ENCODE data around the gene DMKN. TPM values are rescaled to one million over a fixed set of nuclear protein-coding genes. Genes with fewer than 3 reads are reported as not detected.

DMKN gene
- total and polyA plus RNA-seq, 7 donors = 5.5 to 39.0 (median 15.8) TPM

DNA sequence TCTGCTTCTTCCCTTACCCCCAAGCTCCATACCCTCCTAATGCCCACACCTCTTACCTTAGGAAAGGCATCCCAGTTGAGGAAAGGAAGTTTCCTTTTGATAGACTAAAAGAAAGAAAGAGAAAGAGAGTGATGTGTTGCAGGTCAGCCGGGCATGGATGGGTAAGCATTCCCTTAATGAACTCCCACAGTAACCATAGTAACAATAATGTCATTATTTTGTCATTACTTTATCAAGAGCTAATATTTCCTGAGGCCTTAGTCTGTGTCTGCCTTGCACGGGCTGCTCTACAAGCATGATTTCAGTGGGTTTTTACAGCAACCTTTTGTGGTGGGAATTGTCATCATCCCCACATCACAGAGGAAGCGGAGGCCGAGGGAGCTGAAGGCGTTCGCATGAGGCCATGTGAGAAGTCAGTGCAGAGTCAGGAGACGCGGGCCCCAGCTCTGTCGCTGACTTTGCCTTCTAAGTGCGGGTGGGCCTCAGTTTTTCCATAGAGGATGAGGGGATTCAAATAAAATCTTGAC is 25.7 kb downstream of the DMKN start:
- Histone ChIP-seq H3K36me3 (no peaks in the 10 kb centered on the region), H3K27ac (no peak overlapping the region), H3K4me3 (no peak overlapping the region), H3K27me3 (peaks cover 0 to 9% (median 0%) of the 10 kb centered on the region in 3 donors), H3K4me1 (no peaks in the 10 kb centered on the region), H3K9me3 (no peaks in the 10 kb centered on the region)
- DNase-seq = no peak
- intact Hi-C loops (cut with DNase I) = no loop called here
- TF ChIP-seq POLR2AphosphoS5 (IDR thresholded peaks at IDR 0.05) (no peak), EP300 (IDR thresholded peaks at IDR 0.05) (no peak), POLR2A (IDR thresholded peaks at IDR 0.05) (no peak)
- TF ChIP-seq, protein P1, sequence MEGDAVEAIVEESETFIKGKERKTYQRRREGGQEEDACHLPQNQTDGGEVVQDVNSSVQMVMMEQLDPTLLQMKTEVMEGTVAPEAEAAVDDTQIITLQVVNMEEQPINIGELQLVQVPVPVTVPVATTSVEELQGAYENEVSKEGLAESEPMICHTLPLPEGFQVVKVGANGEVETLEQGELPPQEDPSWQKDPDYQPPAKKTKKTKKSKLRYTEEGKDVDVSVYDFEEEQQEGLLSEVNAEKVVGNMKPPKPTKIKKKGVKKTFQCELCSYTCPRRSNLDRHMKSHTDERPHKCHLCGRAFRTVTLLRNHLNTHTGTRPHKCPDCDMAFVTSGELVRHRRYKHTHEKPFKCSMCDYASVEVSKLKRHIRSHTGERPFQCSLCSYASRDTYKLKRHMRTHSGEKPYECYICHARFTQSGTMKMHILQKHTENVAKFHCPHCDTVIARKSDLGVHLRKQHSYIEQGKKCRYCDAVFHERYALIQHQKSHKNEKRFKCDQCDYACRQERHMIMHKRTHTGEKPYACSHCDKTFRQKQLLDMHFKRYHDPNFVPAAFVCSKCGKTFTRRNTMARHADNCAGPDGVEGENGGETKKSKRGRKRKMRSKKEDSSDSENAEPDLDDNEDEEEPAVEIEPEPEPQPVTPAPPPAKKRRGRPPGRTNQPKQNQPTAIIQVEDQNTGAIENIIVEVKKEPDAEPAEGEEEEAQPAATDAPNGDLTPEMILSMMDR (IDR thresholded peaks at IDR 0.05) = no peak
- 89 to 93% methylated on average over 10 of the region's 10 CpGs for WGBS, 2 donors

DNA sequence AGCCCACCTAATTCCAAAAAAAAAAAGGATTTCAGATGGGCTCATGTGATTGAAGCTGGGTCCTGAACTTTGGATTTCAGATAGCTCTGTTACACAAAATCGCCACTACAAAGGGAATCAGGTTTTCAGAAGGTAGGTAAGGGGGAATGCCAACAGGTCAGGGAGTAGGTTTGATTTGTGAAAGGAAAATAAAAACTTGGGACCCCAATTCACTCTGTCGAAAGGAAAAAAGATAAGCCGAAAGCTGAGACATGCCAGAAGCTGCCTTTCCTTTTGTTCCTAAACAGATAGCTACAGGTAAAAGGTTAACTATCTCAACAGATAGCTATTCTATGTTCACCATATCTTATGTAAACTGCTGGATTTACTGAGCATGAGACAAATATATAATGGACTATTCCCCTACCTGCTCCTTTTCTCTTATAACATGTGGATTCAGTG is 27.2 kb downstream of the DMKN start:
- intact Hi-C loops (cut with DNase I) = no loop called here
- H3K36me3 ChIP-seq = no peaks in the 10 kb centered on the region
- peaks cover 0 to 9% (median 0%) of the 10 kb centered on the region in 3 donors for H3K27me3 ChIP-seq
- no peak overlapping the region for H3K4me3 ChIP-seq
- no peak for TF ChIP-seq POLR2AphosphoS5 (IDR thresholded peaks at IDR 0.05)
- TF ChIP-seq EP300 (IDR thresholded peaks at IDR 0.05) = no peak
- TF ChIP-seq, protein P1 (IDR thresholded peaks at IDR 0.05) = no peak
- TF ChIP-seq POLR2A (IDR thresholded peaks at IDR 0.05) = no peak
- no peak for DNase-seq
- no peaks in the 10 kb centered on the region for H3K9me3 ChIP-seq
- no peaks in the 10 kb centered on the region for H3K4me1 ChIP-seq
- 22 to 68% methylated on average over 3 of the region's 3 CpGs for WGBS, 2 donors
- no peak overlapping the region for H3K27ac ChIP-seq

DNA sequence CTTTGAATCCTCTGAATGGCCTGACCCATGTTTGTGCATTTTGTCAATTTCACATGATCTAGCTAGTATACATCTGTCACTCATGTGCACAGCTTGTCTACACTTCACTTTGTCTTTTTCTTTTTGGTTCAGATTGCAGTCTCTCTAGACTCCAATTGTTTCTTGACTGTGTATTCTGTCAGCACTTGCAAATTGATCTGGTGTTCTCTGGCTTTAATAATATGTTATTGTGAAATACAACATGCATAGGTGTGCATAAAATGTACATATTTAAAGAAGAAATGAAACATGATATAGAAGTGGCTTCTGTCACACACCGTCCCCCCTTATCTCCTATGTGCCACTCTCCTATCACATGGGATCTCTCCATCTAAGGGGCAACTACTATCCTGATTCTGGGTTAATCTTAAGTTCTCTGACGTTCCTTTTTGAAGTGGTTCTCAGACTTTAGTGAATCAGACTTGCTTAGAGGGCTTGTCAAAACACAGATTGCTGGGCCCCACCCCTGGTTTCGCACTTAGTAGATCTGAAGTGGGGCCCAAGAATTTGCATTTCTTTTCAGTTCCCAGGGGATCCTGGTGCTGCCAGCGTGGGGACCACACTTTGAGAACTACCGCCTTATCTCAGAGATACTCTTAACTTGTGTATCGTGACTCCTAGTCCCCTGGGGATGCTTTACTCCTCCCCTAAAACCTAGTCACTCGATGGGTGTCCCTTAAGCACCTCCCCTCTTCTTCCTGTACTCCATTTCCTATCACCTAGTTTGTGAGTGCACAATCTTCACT is 29.0 kb downstream of the DMKN start:
- Histone ChIP-seq H3K27ac (no peak overlapping the region), H3K36me3 (no peaks in the 10 kb centered on the region), H3K4me1 (no peaks in the 10 kb centered on the region), H3K9me3 (no peaks in the 10 kb centered on the region), H3K4me3 (no peak overlapping the region), H3K27me3 (peaks cover 0 to 4% (median 0%) of the 10 kb centered on the region in 3 donors)
- TF ChIP-seq EP300 (IDR thresholded peaks at IDR 0.05) (no peak), POLR2A (IDR thresholded peaks at IDR 0.05) (no peak), POLR2AphosphoS5 (IDR thresholded peaks at IDR 0.05) (no peak)
- TF ChIP-seq, protein P1 (IDR thresholded peaks at IDR 0.05) = no peak
- WGBS, 2 donors = 65 to 88% methylated on average over 7 of the region's 7 CpGs
- intact Hi-C loops (cut with DNase I) = no loop called here
- DNase-seq = no peak

DNA sequence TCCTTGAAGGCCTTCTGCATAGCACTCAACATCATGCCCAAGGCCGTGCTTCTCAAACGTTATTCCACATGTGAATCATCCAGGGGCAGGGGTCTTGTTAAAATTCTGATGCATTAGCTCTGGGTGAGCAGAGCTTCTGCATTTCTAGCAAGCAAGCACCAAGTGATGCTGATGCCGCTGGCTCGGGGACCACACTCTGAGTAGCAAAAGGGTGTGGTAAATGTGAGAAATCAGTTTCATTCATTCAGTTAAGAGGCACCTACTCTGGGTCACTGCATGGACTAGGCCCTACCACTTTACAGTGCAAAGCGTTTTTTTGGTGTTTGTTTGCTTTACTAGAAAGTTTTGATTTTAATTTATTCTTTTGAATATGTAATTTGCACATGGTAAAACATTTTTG is 30.4 kb downstream of the DMKN start:
- no peaks in the 10 kb centered on the region for H3K9me3 ChIP-seq
- TF ChIP-seq POLR2AphosphoS5 (IDR thresholded peaks at IDR 0.05) (no peak), EP300 (IDR thresholded peaks at IDR 0.05) (no peak), POLR2A (IDR thresholded peaks at IDR 0.05) (no peak)
- TF ChIP-seq, protein P1 (IDR thresholded peaks at IDR 0.05) = no peak
- 84 to 88% methylated on average over 5 of the region's 5 CpGs for WGBS, 2 donors
- intact Hi-C loops (cut with DNase I) = no loop called here
- H3K27me3 ChIP-seq = no peaks in the 10 kb centered on the region
- H3K36me3 ChIP-seq = no peaks in the 10 kb centered on the region
- H3K27ac ChIP-seq = no peak overlapping the region
- no peaks in the 10 kb centered on the region for H3K4me1 ChIP-seq
- DNase-seq = no peak
- no peak overlapping the region for H3K4me3 ChIP-seq
